ENCODE results near the gene PAK1. TPM values are rescaled to one million over a fixed set of nuclear protein-coding genes. Genes with fewer than 3 reads are reported as not detected.

The PAK1 gene
- total RNA-seq, 3 donors from 2014 or later (not counting 1 experiment from before 2014, with no cell fraction given) = 18.8 to 27.3 (median 20.4) TPM

DNA sequence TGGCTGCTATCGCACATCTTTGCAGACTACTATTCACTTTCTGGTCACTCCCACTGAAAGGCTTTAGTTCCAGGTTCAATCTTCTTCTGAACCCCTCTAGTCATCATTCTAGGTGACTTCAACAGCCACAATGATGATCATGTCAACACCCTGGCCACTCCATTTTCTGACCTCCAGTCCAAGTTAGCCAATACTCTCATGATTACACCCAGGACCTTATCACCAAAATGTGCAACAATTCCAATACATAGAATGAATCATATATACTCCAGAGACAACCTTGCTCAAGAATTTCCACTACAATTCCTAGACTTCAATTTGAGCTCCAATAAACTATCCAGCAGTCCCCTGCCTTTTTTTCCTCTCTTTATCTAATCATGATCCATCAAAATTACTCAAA is 70.7 kb downstream of the PAK1 start:
- Histone ChIP-seq H3K36me3 (ENCODE audit: control insufficient read depth, insufficient read depth, low read length) (no peaks in the 10 kb centered on the region), H3K27me3 (ENCODE audit: control insufficient read depth, insufficient read depth, low read length) (no peaks in the 10 kb centered on the region), H3K9me3 (ENCODE audit: control insufficient read depth, insufficient read depth, low read length) (no peaks in the 10 kb centered on the region), H3K4me1 (ENCODE audit: control insufficient read depth, insufficient read depth, low read length) (no peaks in the 10 kb centered on the region), H3K4me3 (ENCODE audit: low read length) (no peak overlapping the region), H3K27ac (ENCODE audit: low read length) (no peak overlapping the region)
- Mint-ChIP-seq H3K27ac (no peak overlapping the region), H3K4me3 (no peak overlapping the region), H3K36me3 (no peaks in the 10 kb centered on the region), H3K27me3 (ENCODE audit: low read depth in 2 of 2) (no peaks in the 10 kb centered on the region), H3K9me3 (no peaks in the 10 kb centered on the region), H3K4me1 (peaks cover 8 to 11% of the 10 kb centered on the region in 2 donors)
- 97% methylated on average over 1 of the region's 1 CpG for WGBS (ENCODE audit: insufficient coverage)
- ATAC-seq (no peak), DNase-seq (no peak)
- TF ChIP-seq, protein P1, sequence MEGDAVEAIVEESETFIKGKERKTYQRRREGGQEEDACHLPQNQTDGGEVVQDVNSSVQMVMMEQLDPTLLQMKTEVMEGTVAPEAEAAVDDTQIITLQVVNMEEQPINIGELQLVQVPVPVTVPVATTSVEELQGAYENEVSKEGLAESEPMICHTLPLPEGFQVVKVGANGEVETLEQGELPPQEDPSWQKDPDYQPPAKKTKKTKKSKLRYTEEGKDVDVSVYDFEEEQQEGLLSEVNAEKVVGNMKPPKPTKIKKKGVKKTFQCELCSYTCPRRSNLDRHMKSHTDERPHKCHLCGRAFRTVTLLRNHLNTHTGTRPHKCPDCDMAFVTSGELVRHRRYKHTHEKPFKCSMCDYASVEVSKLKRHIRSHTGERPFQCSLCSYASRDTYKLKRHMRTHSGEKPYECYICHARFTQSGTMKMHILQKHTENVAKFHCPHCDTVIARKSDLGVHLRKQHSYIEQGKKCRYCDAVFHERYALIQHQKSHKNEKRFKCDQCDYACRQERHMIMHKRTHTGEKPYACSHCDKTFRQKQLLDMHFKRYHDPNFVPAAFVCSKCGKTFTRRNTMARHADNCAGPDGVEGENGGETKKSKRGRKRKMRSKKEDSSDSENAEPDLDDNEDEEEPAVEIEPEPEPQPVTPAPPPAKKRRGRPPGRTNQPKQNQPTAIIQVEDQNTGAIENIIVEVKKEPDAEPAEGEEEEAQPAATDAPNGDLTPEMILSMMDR (IDR thresholded peaks at IDR 0.05) = no peak
- intact Hi-C loops (cut with micrococcal nuclease) = no loop called here

DNA sequence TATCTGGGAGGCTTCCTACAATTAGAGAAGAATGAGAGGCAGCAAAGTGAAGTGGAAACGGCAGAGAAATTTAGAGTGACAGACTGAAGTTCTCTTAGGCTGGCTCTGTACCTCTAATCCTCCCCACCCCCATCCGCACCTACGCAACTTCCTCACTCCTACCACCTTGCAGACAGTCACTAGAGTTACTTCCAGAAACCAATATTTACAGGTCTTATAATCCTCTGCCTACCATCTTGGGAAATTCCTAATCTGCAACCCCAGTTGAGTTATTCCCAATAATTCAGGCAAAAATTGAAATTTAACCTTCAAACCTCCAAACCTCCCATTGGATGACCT is 71.7 kb downstream of the PAK1 start:
- no peak overlapping the region for H3K4me3 Mint-ChIP-seq
- TF ChIP-seq, protein P1 (IDR thresholded peaks at IDR 0.05) = no peak
- no peak overlapping the region for H3K27ac Mint-ChIP-seq
- Histone ChIP-seq H3K36me3 (ENCODE audit: control insufficient read depth, insufficient read depth, low read length) (no peaks in the 10 kb centered on the region), H3K27ac (ENCODE audit: low read length) (no peak overlapping the region), H3K4me1 (ENCODE audit: control insufficient read depth, insufficient read depth, low read length) (no peaks in the 10 kb centered on the region), H3K9me3 (ENCODE audit: control insufficient read depth, insufficient read depth, low read length) (no peaks in the 10 kb centered on the region), H3K27me3 (ENCODE audit: control insufficient read depth, insufficient read depth, low read length) (no peaks in the 10 kb centered on the region), H3K4me3 (ENCODE audit: low read length) (no peak overlapping the region)
- H3K9me3 Mint-ChIP-seq = no peaks in the 10 kb centered on the region
- no peak for DNase-seq
- 94% methylated on average over 3 of the region's 3 CpGs for WGBS (ENCODE audit: insufficient coverage)
- H3K4me1 Mint-ChIP-seq = peaks cover 8 to 11% of the 10 kb centered on the region in 2 donors
- H3K36me3 Mint-ChIP-seq = no peaks in the 10 kb centered on the region
- intact Hi-C loops (cut with micrococcal nuclease) = no loop called here
- no peaks in the 10 kb centered on the region for H3K27me3 Mint-ChIP-seq (ENCODE audit: low read depth in 2 of 2)
- ATAC-seq = no peak

DNA sequence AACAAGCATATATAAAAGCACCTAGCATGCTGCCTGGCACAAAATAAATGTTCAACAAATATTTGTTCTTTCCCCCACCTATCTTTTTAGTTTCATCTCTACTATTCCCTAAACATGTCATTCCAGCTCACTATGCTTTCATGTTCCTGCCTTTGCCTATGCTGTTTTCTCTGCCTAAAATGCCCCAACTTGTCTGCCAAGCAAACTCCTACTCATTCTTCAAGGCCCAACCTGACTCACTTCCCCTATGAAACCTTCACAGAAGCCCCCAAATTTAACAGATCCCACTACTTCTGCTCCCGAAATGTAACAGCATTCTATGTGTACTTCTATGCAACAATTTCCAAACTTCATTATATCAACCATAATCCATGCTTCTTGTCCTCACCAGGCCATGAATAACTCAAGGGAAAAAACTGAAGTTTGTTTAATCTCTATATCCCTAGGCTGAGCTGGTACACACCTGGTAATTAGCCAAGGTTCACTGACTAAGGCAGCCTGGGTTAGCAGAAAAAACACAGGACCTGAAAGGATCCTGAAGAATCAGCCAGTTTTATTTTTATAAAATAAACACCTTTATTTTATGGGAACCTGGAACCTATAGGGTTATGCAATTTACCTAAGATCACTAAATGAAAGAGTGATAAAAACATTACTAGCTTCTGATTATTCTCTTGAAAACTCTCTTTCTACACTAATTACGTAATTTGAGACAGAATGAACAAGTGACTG is 72.2 kb downstream of the PAK1 start:
- H3K4me3 ChIP-seq (ENCODE audit: low read length) = no peak overlapping the region
- H3K9me3 ChIP-seq (ENCODE audit: control insufficient read depth, insufficient read depth, low read length) = no peaks in the 10 kb centered on the region
- DNase-seq (no peak), ATAC-seq (no peak)
- no peaks in the 10 kb centered on the region for H3K36me3 ChIP-seq (ENCODE audit: control insufficient read depth, insufficient read depth, low read length)
- no peaks in the 10 kb centered on the region for H3K9me3 Mint-ChIP-seq
- no peaks in the 10 kb centered on the region for H3K27me3 Mint-ChIP-seq (ENCODE audit: low read depth in 2 of 2)
- H3K4me3 Mint-ChIP-seq = no peak overlapping the region
- H3K4me1 Mint-ChIP-seq = peaks cover 8 to 11% of the 10 kb centered on the region in 2 donors
- no peaks in the 10 kb centered on the region for H3K36me3 Mint-ChIP-seq
- no peak overlapping the region for H3K27ac ChIP-seq (ENCODE audit: low read length)
- intact Hi-C loops (cut with micrococcal nuclease) = no loop called here
- no peaks in the 10 kb centered on the region for H3K27me3 ChIP-seq (ENCODE audit: control insufficient read depth, insufficient read depth, low read length)
- H3K27ac Mint-ChIP-seq = no peak overlapping the region
- WGBS (ENCODE audit: insufficient coverage) = 87% methylated on average over 1 of the region's 2 CpGs
- TF ChIP-seq, protein P1 (IDR thresholded peaks at IDR 0.05) = no peak
- no peaks in the 10 kb centered on the region for H3K4me1 ChIP-seq (ENCODE audit: control insufficient read depth, insufficient read depth, low read length)

Data from natural killer cell (primary cell).